ENCODE results near the gene SEZ6L. TPM values are rescaled to one million over a fixed set of nuclear protein-coding genes. Genes with fewer than 3 reads are reported as not detected.
A peak's percentile ranks its signal among the peaks of the same experiment; 100 is the strongest.

SEZ6L gene
- total and polyA plus RNA-seq, 8 donors, result 0.08 to 0.82 (median 0.58) TPM

DNA sequence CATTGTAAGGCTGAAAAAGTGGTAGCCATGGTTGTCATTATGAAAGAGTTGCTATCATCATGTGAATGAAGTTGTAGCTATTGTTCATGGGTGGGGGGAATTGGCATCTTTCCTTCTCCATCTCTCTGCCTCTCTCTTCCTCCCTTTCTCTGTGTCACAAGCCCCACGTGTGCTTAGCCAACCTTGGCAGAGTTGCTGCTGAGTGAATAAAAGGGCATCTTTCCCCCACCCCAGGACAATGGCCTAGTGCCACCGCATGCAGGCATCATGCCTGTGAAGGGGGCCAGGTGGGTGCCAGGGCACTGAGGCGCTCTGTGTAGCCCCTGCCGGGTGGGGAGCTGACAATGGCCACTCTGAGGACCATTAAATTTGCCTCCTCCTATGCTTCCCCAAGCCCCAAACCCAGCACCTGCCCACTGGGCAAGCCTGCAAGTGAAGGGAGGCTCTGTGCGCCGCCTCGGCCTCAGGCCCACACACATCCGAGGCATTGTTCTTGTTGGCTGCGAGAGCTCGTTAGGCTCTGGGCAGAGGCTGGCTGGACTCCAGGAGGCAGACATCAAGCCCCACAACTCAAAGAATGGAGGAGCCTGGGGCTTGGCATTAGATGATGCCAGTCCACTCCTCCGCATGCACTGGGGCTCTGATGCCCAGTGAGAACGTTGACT lies 103.9 kb downstream of the SEZ6L start:
- TF ChIP-seq, protein P1, sequence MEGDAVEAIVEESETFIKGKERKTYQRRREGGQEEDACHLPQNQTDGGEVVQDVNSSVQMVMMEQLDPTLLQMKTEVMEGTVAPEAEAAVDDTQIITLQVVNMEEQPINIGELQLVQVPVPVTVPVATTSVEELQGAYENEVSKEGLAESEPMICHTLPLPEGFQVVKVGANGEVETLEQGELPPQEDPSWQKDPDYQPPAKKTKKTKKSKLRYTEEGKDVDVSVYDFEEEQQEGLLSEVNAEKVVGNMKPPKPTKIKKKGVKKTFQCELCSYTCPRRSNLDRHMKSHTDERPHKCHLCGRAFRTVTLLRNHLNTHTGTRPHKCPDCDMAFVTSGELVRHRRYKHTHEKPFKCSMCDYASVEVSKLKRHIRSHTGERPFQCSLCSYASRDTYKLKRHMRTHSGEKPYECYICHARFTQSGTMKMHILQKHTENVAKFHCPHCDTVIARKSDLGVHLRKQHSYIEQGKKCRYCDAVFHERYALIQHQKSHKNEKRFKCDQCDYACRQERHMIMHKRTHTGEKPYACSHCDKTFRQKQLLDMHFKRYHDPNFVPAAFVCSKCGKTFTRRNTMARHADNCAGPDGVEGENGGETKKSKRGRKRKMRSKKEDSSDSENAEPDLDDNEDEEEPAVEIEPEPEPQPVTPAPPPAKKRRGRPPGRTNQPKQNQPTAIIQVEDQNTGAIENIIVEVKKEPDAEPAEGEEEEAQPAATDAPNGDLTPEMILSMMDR (IDR thresholded peaks at IDR 0.05), result no peak
- no peaks in the 10 kb centered on the region for H3K9me3 ChIP-seq
- peaks cover 0 to 61% of the 10 kb centered on the region in 2 donors for H3K27me3 ChIP-seq
- H3K4me1 ChIP-seq, result no peaks in the 10 kb centered on the region
- ATAC-seq, result no peak
- H3K4me3 ChIP-seq, result no peak overlapping the region
- intact Hi-C loops (cut with DNase I), result no loop called here
- H3K27ac ChIP-seq, result no peak overlapping the region
- peak in 1 of 4 donors; percentile 66 for DNase-seq
- H3K36me3 ChIP-seq, result no peaks in the 10 kb centered on the region

DNA sequence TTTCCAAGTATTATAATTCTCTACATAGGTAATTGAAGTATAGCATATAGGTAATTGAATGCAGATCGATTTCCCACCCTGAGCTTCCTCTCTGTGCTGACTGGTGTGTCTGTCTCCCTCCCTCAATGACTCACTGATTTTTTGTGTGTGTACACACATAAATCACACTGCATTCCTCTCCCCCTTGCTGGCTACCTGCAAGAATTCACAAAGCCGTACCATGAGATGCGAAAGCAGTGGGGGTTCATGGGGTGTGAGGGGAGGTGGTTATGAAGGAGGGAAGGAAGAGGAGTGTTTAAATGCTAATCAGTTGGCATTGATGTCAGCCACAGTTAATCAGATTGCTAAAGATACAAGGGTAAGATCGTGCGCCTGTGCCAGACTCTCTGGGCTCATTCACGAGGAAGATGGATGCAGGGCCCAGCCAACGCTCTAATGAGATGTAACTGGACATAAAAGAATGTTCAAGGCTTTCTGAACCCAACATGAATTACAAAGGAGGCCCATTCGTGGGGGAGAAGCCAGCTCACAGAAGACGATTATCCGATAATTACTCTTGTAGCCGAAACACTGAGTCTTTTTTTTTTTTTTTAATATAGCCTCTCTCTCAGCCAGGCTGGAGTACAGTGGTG lies 107.4 kb downstream of the SEZ6L start:
- intact Hi-C loops (cut with DNase I), result no loop called here
- no peak for ATAC-seq
- TF ChIP-seq, protein P1 (IDR thresholded peaks at IDR 0.05), result no peak

DNA sequence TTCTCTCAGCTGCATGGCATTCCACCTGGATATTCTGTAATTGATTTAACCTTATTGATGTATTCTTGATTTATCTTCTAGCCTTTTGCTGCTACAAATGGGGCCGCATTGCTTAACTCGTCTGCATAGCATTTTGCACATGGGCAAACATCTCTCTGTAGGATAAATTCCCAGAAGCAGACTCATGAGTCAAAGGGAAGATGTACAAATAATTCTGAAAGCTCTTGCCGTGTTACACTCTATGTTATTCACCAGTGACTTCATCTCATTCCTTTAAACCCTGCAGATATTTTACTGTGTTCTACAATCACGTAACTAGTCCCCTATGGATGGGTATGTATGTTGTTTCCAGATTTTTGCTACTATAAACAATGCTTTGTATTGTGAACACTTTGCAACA lies 112.7 kb downstream of the SEZ6L start:
- ATAC-seq, result no peak
- DNase-seq, result no peak
- H3K27me3 ChIP-seq, result peaks cover 0 to 32% of the 10 kb centered on the region in 2 donors
- no peaks in the 10 kb centered on the region for H3K4me1 ChIP-seq
- TF ChIP-seq, protein P1 (IDR thresholded peaks at IDR 0.05), result no peak
- H3K27ac ChIP-seq, result no peak overlapping the region
- no peak overlapping the region for H3K4me3 ChIP-seq
- no peaks in the 10 kb centered on the region for H3K36me3 ChIP-seq
- intact Hi-C loops (cut with DNase I), result no loop called here
- no peaks in the 10 kb centered on the region for H3K9me3 ChIP-seq

More for the DNA sequence above, 107.4 kb downstream of the SEZ6L start:
- no peaks in the 10 kb centered on the region for H3K4me1 ChIP-seq
- H3K4me3 ChIP-seq, result no peak overlapping the region
- DNase-seq, result no peak
- H3K9me3 ChIP-seq, result no peaks in the 10 kb centered on the region
- H3K27me3 ChIP-seq, result peaks cover 0 to 40% of the 10 kb centered on the region in 2 donors
- no peak overlapping the region for H3K27ac ChIP-seq
- H3K36me3 ChIP-seq, result no peaks in the 10 kb centered on the region

DNA sequence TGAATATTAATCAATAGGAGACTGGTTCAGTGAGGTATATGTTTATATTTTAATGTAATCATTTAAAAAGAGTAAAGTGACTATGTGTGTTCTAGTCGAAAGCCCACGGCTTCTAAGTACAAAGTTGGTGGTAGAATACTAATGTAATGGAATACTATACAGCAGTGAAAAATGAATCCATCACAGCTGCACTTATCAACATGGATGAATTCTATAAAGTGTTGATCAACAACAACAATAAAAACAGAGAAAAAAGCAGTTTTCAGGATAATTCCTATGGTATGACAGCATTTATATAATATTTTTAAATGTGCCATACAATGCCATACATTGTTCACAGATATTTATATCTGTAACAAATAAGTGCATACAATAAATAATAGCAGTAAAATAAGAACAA lies 114.1 kb downstream of the SEZ6L start:
- intact Hi-C loops (cut with DNase I), result no loop called here

DNA sequence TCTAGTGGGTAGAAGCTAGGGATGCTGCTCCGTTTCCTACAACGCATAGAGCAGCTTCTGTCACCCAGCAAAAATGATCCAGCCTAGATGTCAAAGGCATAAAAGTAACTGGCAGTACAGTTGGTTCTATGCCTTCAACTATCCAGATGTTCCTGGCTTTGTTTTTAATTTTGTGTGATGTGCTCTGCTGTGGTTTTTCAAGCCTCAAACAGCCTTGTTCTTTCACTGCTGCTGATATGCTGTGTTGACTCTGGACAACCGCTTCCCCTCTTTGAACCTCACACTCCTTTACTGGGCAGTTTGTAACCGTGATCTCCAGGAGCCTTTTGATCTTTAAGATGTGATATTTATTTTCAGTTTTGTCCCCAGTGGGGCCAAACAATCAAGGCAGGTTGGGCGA lies 116.4 kb downstream of the SEZ6L start:
- no peak for DNase-seq
- H3K27ac ChIP-seq, result no peak overlapping the region
- H3K36me3 ChIP-seq, result no peaks in the 10 kb centered on the region
- H3K9me3 ChIP-seq, result no peaks in the 10 kb centered on the region
- H3K4me3 ChIP-seq, result no peak overlapping the region
- H3K27me3 ChIP-seq, result peaks cover 0 to 40% of the 10 kb centered on the region in 2 donors
- ATAC-seq, result no peak
- intact Hi-C loops (cut with DNase I), result no loop called here
- no peaks in the 10 kb centered on the region for H3K4me1 ChIP-seq
- TF ChIP-seq, protein P1 (IDR thresholded peaks at IDR 0.05), result no peak

More for the DNA sequence above, 114.1 kb downstream of the SEZ6L start:
- no peak for DNase-seq
- no peak overlapping the region for H3K4me3 ChIP-seq
- H3K27ac ChIP-seq, result no peak overlapping the region
- H3K36me3 ChIP-seq, result no peaks in the 10 kb centered on the region
- ATAC-seq, result no peak
- H3K4me1 ChIP-seq, result no peaks in the 10 kb centered on the region
- TF ChIP-seq, protein P1 (IDR thresholded peaks at IDR 0.05), result no peak
- no peaks in the 10 kb centered on the region for H3K9me3 ChIP-seq
- H3K27me3 ChIP-seq, result peaks cover 0 to 38% of the 10 kb centered on the region in 2 donors
